WERI-Rb-1 (cell line): ENCODE measurements around the gene DHX16.
A peak's percentile ranks its signal among the peaks of the same experiment; 100 is the strongest.

Experiments
- DNase-seq: peaks from one replicate; pipeline ENCODE4 v3.0.0-alpha.2; 2020
- H3K27ac ChIP-seq: fragments of 250-450 bp; sonication (Bioruptor Pico); 2 replicates; pipeline ENCODE4 v1.5.1; 2020; ENCODE audit warnings: mild to moderate bottlenecking, moderate library complexity
- H3K27me3 ChIP-seq: fragments of 250-450 bp; sonication (Bioruptor Pico); 2 replicates; pipeline ENCODE4 v1.5.1; 2021; ENCODE audit warnings: mild to moderate bottlenecking, low read depth, moderate library complexity; ENCODE audit not compliant: insufficient read depth, severe bottlenecking
- H3K36me3 ChIP-seq: fragments of 250-450 bp; sonication (Bioruptor Pico); 2 replicates; pipeline ENCODE4 v1.5.1; 2020; ENCODE audit warnings: mild to moderate bottlenecking, moderate library complexity
- H3K4me3 ChIP-seq: 2 replicates; pipeline ENCODE4 v1.5.1; 2011; ENCODE audit warnings: low read depth, mild to moderate bottlenecking, control low read depth, low read length
- H3K9me3 ChIP-seq: fragments of 250-450 bp; sonication (Bioruptor Pico); 2 replicates; pipeline ENCODE4 v1.5.1; 2021; ENCODE audit warnings: mild to moderate bottlenecking, moderate library complexity; ENCODE audit not compliant: severe bottlenecking
- TF ChIP-seq, protein P1 (sequence below): IDR thresholded peaks from 2 replicates; pipeline ENCODE4 v1.5.1; 2011; ENCODE audit warnings: low read depth, mild to moderate bottlenecking, control low read depth, inconsistent platforms, low read length

Gene DHX16

DNA sequence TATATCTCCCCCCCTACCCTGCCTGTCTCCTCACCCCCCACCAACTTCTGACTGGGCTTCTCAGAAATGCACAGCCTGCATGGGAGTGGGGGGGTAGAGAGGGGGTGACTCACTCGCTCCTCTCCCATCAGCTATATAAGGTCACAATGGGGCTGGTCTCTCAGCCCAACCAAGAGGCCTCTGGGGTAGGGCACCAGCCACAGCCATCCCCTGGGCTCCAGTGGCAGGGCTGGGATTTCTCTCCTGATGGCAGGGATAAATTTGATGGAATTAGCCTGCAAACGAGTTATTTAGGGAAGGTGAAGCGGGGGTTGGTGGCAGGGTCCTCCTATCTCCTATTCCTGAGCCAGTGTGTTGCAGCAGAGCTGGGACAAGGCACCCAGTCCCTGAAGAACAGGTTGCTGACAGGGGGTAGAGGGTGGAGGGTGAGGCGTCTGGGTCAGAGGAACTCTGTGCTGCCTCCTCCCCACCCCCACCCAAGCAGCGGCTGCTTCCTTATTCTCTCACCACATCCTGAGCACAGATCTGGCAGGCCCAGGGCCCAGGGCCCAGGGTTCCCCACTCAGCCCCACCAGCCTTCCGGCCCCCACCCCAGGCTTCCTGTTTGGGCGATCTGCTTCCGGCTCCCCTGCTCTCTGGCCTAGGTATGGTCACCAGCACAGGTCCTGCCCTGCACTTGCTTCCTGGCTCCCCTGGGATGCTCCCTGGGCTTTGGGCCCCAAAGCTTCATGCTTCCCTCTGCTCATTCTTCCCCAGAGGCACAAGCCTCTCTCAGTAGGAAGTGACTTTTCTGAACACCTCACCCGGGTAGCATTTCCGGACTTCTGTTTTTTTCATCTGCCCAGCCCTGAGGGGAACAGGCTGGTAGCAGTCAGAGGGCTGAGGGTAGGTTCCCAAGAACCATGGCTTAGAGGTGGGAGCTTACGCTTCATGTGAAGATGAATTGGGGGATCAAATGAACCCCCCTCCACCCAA lies 9.6 kb upstream of the DHX16 start:
- H3K27ac ChIP-seq = peak overlapping the region; percentile 90
- DNase-seq = peak; percentile 69
- TF ChIP-seq, protein P1, sequence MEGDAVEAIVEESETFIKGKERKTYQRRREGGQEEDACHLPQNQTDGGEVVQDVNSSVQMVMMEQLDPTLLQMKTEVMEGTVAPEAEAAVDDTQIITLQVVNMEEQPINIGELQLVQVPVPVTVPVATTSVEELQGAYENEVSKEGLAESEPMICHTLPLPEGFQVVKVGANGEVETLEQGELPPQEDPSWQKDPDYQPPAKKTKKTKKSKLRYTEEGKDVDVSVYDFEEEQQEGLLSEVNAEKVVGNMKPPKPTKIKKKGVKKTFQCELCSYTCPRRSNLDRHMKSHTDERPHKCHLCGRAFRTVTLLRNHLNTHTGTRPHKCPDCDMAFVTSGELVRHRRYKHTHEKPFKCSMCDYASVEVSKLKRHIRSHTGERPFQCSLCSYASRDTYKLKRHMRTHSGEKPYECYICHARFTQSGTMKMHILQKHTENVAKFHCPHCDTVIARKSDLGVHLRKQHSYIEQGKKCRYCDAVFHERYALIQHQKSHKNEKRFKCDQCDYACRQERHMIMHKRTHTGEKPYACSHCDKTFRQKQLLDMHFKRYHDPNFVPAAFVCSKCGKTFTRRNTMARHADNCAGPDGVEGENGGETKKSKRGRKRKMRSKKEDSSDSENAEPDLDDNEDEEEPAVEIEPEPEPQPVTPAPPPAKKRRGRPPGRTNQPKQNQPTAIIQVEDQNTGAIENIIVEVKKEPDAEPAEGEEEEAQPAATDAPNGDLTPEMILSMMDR = no peak
- H3K36me3 ChIP-seq = peaks cover 75% of the 10 kb centered on the region
- H3K27me3 ChIP-seq = no peaks in the 10 kb centered on the region
- H3K4me3 ChIP-seq = peak overlapping the region; percentile 29
- H3K9me3 ChIP-seq = no peaks in the 10 kb centered on the region

DNA sequence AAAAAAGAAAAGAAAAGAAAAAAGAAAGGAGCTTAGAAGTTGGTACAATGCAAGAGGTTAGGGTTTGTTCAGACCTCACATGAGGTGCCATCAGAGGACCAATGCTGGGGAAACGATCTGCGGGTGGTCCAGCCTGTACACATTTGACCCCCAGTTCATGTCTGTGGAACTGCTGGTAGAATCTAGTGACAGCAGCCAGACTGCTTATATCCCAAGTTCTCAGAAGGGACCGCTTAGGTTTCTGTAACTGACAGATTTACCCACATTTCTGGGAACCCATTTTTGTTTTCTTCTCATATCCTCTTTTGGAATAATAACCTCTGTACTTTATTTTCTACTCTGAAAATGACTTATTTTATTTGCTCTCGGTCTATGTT lies 8.9 kb upstream of the DHX16 start:
- H3K4me3 ChIP-seq = no peak overlapping the region
- DNase-seq = no peak
- TF ChIP-seq, protein P1 = no peak
- peaks cover 79% of the 10 kb centered on the region for H3K36me3 ChIP-seq
- H3K27me3 ChIP-seq = no peaks in the 10 kb centered on the region
- peak overlapping the region; percentile 90 for H3K27ac ChIP-seq
- no peaks in the 10 kb centered on the region for H3K9me3 ChIP-seq

DNA sequence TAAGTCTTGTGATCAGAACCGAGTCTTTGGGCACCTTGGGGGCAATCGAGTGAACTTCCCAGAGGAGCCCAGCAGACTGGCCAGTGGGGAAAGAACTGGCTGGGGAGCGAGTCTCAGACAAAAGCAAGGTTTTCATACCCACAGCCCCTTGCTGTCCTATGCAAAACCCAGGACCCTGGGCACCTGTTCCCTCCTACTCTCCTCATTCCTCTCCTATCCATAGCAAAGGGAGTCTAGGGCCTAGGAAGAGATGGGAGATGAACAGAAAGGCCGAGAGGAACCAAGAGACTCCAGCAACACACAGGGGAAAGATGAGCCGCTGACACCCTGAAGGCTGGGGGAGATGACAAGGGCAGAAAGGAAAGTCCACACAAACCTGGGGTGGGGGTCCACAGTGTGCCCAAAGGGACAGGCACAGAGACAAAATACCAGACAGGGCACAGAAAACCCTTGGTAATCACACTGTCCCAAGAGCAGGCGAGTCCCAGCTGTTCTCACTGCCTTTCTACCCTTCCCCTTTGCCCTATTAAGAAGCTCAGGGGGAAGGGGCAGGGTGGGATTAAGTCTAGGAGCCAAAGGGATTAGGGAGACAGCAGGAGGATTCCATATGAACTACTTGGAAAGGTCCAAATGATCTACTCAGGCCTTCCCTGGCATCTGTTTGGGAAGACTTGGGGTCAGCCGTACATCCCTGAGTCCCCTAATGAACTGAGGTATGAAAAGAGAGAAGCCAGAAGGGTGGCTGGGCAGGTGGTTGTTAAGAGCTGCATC lies 7.1 kb upstream of the DHX16 start:
- Histone ChIP-seq H3K27ac (peak overlapping the region; percentile 90), H3K9me3 (no peaks in the 10 kb centered on the region)

DNA sequence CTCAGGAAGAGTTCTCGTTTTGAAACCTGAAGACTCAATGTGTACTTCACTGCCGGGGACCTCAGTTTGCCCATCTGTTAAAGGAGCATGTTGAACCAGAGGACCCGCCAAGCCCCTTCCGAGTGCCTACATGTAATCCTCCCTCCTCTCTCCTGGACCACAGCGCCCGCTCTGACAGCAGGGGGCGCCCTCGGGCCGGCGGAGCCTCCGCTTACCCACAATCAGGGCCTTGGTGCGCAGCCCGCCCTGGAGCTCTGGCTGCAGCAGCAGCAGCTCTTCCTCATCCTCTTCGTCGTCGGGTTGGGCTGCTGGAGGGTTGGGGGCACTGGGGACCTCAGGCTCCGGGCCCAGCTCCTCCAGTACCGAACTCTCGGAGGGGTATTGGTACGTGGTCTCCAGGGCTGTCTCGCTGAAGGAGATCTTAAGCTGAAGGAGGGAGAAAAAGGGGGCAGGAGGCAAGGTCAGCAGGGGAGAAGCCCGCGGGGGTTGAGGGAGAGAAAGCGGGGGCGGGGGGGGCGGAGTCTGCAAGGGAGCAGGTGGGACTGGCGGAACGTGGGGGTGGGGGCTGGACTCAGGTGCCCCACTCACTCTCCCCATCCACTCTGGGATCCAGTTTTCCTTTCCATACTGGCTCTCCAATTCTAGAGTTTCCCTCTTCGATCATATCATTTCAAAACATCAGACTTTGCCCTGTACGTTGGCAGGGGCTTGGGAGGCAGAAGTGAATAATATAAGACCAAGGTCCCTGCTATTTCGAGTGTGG lies 6.3 kb upstream of the DHX16 start:
- peaks cover 73% of the 10 kb centered on the region for H3K36me3 ChIP-seq
- TF ChIP-seq, protein P1 = peak; percentile 99
- peak overlapping the region; percentile 90 for H3K27ac ChIP-seq
- no peaks in the 10 kb centered on the region for H3K27me3 ChIP-seq
- peak; percentile 96 for DNase-seq
- H3K9me3 ChIP-seq = no peaks in the 10 kb centered on the region
- peak overlapping the region; percentile 10; the same call in 1 of the 2 replicates for H3K4me3 ChIP-seq

More for the DNA sequence above, 7.1 kb upstream of the DHX16 start:
- TF ChIP-seq, protein P1 = no peak
- DNase-seq = peak; percentile 96
- H3K4me3 ChIP-seq = peak overlapping the region; percentile 10
- H3K36me3 ChIP-seq = peaks cover 77% of the 10 kb centered on the region
- no peaks in the 10 kb centered on the region for H3K27me3 ChIP-seq

DNA sequence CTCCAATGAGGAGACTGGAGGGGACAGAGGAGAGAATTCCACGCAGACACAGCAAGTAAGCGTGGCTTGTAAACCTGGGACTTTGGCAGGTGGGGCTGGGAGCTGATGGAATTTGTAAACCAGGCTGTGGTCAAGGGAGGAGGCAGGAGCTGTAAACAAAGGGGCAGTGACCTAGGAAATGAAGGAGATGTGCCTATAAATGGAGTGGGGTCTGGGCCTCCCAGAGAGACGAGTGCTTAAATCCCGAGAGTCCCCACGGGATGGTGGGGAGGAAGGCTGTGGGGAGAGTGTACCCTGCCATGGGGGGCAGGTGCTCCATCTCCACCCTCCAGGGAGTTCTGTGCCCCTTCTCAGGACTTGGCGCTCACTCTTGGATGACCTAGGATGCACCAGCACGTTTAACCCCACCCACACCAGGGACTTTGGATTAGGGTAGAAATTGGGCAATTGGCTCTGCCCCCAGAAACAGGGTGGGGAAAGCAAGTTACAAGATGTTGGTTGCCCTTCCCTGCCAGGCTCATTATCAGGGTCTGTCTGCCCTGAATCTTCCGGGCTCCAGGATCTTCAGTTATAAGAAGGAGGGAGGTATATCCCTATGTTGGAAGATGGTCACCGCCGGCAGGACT lies 4.0 kb upstream of the DHX16 start:
- TF ChIP-seq, protein P1 = no peak
- DNase-seq = no peak
- Histone ChIP-seq H3K36me3 (peaks cover 59% of the 10 kb centered on the region), H3K27me3 (no peaks in the 10 kb centered on the region), H3K4me3 (no peak overlapping the region), H3K27ac (no peak overlapping the region), H3K9me3 (no peaks in the 10 kb centered on the region)
